IPS-20b (cell line): ENCODE measurements around the gene ITGAE.
"Not testable (repeated sequence)": the region's sequence is repeated elsewhere in the genome, so short reads cannot be mapped to it uniquely, and the experiment has no call there.

Source experiments
- H3K27ac ChIP-seq: one replicate; pipeline ENCODE4 v1.5.1; 2013; ENCODE audit warnings: low read length
- H3K27me3 ChIP-seq: 2 replicates; pipeline ENCODE4 v1.6.1; 2013; ENCODE audit warnings: mild to moderate bottlenecking, low read length, inconsistent platforms; ENCODE audit not compliant: insufficient read depth
- H3K36me3 ChIP-seq: 2 replicates; pipeline ENCODE4 v1.6.1; 2013; ENCODE audit warnings: low read depth, mild to moderate bottlenecking, inconsistent platforms, low read length, moderate library complexity; ENCODE audit not compliant: insufficient read depth
- H3K4me1 ChIP-seq: 2 replicates; pipeline ENCODE4 v1.6.1; 2013; ENCODE audit warnings: mild to moderate bottlenecking, control low read depth, inconsistent platforms, low read length, moderate library complexity; ENCODE audit not compliant: insufficient read depth
- H3K4me3 ChIP-seq: 2 replicates; pipeline ENCODE4 v1.5.1; 2013; ENCODE audit warnings: mild to moderate bottlenecking, low read length, inconsistent platforms
- H3K9ac ChIP-seq: 2 replicates; pipeline ENCODE4 v1.6.1; 2013; ENCODE audit warnings: low read depth, mild to moderate bottlenecking, inconsistent platforms, low read length, moderate library complexity
- H3K9me3 ChIP-seq: 2 replicates; pipeline ENCODE4 v1.6.1; 2013; ENCODE audit warnings: mild to moderate bottlenecking, low read depth, low read length, inconsistent platforms; ENCODE audit not compliant: insufficient read depth

ITGAE gene

DNA sequence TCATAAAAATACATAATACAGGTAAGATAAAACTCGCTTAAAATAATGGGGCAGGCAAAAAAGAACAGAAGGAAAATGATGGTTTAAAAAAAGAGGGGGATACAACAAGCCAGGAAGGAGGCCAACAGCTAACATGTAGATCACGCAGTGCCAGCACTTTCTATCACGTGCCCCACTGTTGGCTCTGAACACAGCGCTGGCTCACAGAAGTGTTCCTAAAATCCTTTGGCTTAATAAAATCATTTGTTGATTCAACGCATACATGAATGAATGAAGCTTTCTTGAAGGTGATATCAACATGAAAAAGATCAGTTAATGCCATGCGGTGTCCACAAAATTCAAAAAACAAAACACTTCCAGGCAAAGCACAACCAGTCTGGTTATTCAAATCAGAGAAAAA is 8.5 kb downstream of the ITGAE start:
- Histone ChIP-seq H3K4me1 (no peaks in the 10 kb centered on the region), H3K9me3 (no peaks in the 10 kb centered on the region), H3K4me3 (no peak overlapping the region), H3K27me3 (no peaks in the 10 kb centered on the region), H3K9ac (no peak overlapping the region), H3K27ac (no peak overlapping the region), H3K36me3 (no peaks in the 10 kb centered on the region)

DNA sequence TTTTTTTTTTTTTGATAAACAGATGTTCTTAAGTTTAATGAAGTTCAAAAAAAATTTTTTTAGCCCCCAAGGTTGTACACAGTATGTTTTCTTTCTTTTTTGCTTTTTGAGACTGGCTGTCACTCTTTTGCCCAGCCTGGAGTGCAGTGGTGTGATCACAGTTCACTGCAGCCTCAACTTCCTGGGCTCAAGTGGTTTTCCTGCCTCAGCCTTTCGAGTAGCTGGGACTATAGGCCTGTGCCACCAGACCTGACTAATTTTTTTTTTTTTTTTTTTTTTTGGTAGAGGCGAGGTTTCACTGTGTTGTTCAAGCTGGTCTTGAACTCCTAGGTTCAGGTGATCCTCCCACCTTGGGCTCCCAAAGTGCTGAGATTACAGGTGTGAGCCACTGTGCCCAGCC is 12.8 kb downstream of the ITGAE start:
- H3K9me3 ChIP-seq = no peaks in the 10 kb centered on the region
- H3K4me1 ChIP-seq = no peaks in the 10 kb centered on the region
- H3K9ac ChIP-seq = no peak overlapping the region
- no peak overlapping the region for H3K4me3 ChIP-seq
- H3K27ac ChIP-seq = no peak overlapping the region
- no peaks in the 10 kb centered on the region for H3K36me3 ChIP-seq
- H3K27me3 ChIP-seq = no peaks in the 10 kb centered on the region

DNA sequence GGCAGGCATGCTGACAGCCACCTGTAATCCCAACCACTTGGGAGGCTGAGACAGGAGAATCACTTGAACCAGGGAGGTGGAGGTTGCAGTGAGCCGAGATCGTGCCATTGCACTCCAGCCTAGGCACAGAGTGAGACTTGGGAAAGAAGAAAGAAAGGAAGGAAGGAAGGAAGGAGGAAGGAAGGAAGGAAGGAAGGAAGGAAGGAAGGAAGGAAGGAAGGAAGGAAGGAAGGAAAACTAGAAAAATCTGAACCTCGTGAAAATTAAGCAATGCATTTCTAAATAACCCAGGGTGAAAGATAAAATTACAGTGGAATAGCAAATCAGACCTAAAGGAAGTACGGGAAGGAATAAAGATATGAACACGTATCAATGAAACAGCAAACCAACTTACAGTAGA is 15.7 kb downstream of the ITGAE start:
- not testable (repeated sequence) for H3K9ac ChIP-seq, H3K27ac ChIP-seq, H3K27me3 ChIP-seq, H3K4me1 ChIP-seq, H3K9me3 ChIP-seq, H3K36me3 ChIP-seq, H3K4me3 ChIP-seq

DNA sequence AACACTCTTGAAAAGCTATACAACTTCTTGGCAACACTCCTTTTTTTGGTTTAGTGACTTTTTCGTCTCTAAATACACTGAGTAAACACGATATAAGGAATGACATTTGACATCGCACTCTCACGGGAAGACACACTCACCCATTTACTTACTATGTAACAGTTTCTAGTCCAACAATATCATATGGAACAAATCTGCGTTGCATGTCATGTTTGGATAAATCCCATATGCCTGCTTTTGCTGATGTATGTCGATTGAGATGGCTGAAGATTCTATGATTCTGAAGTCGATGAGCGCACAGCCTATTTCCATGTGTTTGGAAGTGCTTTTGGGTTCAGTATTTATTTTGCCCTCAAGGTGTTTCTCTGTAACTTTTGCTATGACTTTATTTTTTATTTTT is 18.2 kb downstream of the ITGAE start:
- Histone ChIP-seq H3K4me3 (no peak overlapping the region), H3K36me3 (no peaks in the 10 kb centered on the region), H3K27ac (no peak overlapping the region), H3K4me1 (no peaks in the 10 kb centered on the region), H3K27me3 (no peaks in the 10 kb centered on the region), H3K9me3 (no peaks in the 10 kb centered on the region), H3K9ac (no peak overlapping the region)

DNA sequence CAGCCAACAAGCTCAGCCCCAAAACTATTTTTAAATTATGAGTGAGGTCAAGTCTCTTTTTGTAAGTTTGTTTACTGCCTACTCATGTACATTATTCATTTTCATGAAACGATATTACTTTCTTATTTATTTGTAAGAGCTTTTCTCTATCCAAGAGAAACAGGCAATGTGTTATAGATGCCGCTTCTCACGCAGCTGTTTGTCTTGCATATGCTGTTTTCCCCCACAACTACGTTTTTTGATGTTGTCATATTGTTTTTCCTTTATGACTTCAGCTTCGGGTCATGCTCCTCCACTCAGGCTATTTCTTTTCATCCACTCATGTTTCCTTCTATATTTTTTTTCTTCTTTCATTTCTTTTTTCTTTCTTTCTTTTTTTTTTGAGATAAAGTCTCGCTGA is 20.0 kb downstream of the ITGAE start:
- no peaks in the 10 kb centered on the region for H3K36me3 ChIP-seq
- no peaks in the 10 kb centered on the region for H3K4me1 ChIP-seq
- H3K9ac ChIP-seq = no peak overlapping the region
- no peaks in the 10 kb centered on the region for H3K9me3 ChIP-seq
- H3K4me3 ChIP-seq = no peak overlapping the region
- no peaks in the 10 kb centered on the region for H3K27me3 ChIP-seq
- H3K27ac ChIP-seq = no peak overlapping the region

DNA sequence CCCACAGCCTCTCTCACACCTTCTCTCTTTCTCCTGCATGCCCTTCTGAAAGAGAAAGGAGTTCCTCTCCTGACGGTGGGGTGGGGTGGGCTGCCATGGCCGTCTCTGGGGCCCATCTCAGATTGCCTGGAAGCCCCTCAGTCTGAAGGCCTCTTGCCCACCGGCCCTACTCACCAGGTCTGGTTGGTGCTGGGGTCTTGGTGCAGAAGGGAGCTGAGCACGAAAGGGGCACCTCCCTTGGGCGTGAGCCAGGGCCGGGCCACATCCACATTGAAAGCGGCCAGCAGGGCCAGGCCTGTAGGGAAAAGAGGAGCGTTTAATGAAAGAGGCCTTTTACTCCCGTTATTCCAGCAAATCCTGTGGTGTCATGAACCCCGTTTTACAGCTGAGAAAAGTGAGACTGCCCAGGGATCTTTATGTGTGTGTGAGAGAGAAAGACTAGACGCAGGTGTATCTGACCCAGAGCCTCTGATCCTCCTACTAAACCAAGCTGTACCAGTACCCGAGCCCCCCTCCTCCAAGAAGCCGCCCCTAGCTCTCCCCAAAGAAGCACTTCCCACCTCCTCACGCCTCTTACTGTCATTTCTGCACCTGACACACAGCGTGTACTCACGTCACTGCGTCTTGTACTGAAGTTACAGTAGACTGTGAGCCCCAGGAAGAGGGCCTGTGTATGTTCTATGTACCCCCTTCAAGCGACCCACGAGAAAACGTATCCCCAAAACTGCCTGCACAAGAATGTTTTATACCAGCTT is 23.4 kb downstream of the ITGAE start:
- Histone ChIP-seq H3K4me3 (no peak overlapping the region), H3K27me3 (no peaks in the 10 kb centered on the region), H3K27ac (no peak overlapping the region), H3K36me3 (no peaks in the 10 kb centered on the region), H3K9ac (no peak overlapping the region), H3K4me1 (no peaks in the 10 kb centered on the region), H3K9me3 (no peaks in the 10 kb centered on the region)

DNA sequence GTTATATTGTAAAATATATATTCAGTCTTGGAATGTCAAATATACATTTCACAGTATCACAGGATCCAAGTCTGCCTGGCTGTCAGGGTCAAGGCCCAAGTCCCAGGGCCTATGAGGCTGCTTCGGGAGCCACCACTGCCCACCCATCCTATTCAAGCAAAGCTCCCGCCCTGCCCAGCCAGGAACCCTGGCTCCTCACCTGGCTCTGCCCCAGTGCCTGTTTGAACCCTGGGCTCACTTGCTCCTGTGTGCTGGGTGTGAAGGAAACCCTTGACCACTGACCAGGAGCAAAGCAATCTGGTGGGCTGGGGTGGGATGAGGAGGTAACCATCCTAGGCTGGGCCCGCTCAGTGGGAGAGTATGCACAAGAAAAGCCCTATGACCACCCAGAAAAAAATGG is 27.0 kb downstream of the ITGAE start:
- H3K27me3 ChIP-seq = no peaks in the 10 kb centered on the region
- H3K9ac ChIP-seq = no peak overlapping the region
- no peak overlapping the region for H3K4me3 ChIP-seq
- H3K36me3 ChIP-seq = no peaks in the 10 kb centered on the region
- H3K4me1 ChIP-seq = no peaks in the 10 kb centered on the region
- no peaks in the 10 kb centered on the region for H3K9me3 ChIP-seq
- no peak overlapping the region for H3K27ac ChIP-seq

DNA sequence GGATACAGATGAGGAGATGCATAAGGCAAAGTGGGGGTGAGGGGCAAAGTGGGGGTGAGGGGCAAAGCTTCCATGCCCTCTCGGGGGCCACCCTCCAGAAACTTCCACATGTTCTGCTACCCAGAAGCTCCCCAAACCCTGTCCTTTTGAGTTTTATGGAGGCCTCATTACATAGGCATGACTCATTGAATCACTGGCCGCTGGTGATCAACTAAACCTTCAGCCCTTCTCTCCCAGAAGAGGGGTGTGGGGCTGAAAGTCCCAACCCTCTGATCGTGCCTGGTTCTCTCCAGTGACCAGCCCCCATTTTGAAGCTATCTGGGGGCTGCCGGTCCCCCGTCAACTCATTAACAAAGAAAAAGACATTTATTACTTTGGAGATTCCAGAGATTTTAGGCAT is 27.5 kb downstream of the ITGAE start:
- Histone ChIP-seq H3K9ac (no peak overlapping the region), H3K27ac (no peak overlapping the region), H3K4me1 (no peaks in the 10 kb centered on the region), H3K4me3 (no peak overlapping the region), H3K27me3 (no peaks in the 10 kb centered on the region), H3K9me3 (no peaks in the 10 kb centered on the region), H3K36me3 (no peaks in the 10 kb centered on the region)

DNA sequence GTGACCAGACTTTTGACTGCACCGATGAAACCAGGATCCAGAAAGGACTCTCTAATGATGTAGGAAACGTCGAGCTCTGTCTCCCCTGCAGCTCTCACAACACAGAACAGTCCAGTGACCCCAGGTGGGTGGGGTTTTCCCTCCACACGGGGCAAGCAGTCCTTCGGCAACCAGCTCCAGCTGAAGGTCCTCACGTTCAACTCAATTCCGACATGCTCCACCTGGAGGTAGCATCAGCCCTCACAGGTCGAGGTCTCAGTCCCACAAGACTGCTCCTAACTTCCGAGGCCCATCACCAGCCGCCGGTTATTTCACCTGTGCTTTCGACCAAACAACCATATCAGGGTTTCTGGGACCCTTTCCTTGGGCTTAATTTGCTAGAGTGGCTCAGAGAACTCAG is 28.2 kb downstream of the ITGAE start:
- Histone ChIP-seq H3K4me3 (no peak overlapping the region), H3K4me1 (no peaks in the 10 kb centered on the region), H3K27ac (no peak overlapping the region), H3K27me3 (no peaks in the 10 kb centered on the region), H3K9me3 (no peaks in the 10 kb centered on the region), H3K9ac (no peak overlapping the region), H3K36me3 (no peaks in the 10 kb centered on the region)

DNA sequence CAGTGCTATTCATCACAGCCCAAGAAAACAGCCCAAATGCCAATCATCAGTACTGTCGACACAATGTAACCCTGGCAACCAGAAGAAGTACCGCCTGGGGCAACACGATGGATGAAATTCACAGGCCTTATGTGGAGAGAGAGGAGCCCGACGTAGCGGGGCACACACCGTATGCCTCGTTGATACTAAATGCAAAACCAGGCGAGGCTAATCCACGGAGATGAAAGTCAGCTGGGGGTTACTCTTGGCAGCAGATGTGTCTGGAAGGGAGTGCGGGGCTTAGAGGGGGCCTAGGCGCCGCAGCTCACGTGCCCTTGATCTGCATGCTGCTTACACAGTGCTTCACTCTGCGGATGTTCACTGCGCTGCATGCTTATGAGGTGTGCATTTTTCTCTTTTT is 29.8 kb downstream of the ITGAE start:
- H3K4me1 ChIP-seq = no peaks in the 10 kb centered on the region
- H3K27ac ChIP-seq = no peak overlapping the region
- H3K9ac ChIP-seq = no peak overlapping the region
- H3K36me3 ChIP-seq = no peaks in the 10 kb centered on the region
- no peaks in the 10 kb centered on the region for H3K27me3 ChIP-seq
- no peak overlapping the region for H3K4me3 ChIP-seq
- H3K9me3 ChIP-seq = no peaks in the 10 kb centered on the region

DNA sequence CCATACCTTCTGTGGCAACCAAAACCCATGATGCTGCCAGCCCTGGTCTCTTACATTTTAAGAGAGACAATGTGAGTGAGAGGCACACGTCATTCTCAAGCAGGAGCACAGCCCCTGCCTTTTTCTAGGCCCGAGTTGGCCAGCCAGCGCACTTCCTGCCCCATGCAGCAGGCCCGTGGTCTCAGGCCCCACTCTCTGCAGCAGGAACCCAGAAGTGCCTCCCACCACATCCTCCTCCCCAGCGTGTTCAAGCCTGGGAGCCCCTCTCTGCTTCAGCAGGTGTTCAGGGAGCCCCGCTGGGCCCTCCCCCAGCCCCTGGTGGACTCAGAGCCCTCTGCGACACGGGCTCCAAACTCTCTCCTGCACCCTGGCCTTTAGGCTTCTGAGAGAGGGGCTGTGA is 30.5 kb downstream of the ITGAE start:
- Histone ChIP-seq H3K9ac (no peak overlapping the region), H3K4me1 (no peaks in the 10 kb centered on the region), H3K27me3 (no peaks in the 10 kb centered on the region), H3K4me3 (no peak overlapping the region), H3K36me3 (no peaks in the 10 kb centered on the region), H3K9me3 (no peaks in the 10 kb centered on the region), H3K27ac (no peak overlapping the region)

DNA sequence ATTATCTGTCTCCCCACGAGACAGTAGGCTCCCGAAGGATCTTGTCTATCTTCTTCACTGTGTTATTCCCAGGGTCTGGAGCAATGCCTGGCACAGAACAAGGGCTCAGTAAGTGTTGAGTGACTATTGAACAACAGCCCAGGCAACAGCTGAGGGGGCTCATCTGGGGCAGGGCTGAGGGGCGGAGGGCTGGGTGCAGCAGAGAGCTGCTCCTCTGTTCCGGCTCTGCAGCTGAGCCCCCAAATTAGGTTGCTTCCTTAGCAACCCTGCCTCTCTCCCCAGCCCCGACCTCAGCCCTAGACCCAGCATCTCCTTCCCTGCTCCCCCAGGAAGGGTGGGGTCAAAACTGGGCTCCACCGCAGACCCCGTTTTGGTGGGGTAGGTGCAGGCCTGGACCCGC is 32.2 kb downstream of the ITGAE start:
- Histone ChIP-seq H3K27ac (no peak overlapping the region), H3K4me1 (no peaks in the 10 kb centered on the region), H3K27me3 (no peaks in the 10 kb centered on the region), H3K36me3 (no peaks in the 10 kb centered on the region), H3K9me3 (no peaks in the 10 kb centered on the region), H3K4me3 (no peak overlapping the region), H3K9ac (no peak overlapping the region)
